NCI-H146 (cell line): ENCODE results near the gene PAK1.
"Not testable (repeated sequence)": the region's sequence is repeated elsewhere in the genome, so short reads cannot be mapped to it uniquely, and the experiment has no call there.

ENCODE experiments used
- DNase-seq: peaks from one replicate; lab custom pipeline; 2025; lab: John Stamatoyannopoulos, UW

The PAK1 gene

DNA sequence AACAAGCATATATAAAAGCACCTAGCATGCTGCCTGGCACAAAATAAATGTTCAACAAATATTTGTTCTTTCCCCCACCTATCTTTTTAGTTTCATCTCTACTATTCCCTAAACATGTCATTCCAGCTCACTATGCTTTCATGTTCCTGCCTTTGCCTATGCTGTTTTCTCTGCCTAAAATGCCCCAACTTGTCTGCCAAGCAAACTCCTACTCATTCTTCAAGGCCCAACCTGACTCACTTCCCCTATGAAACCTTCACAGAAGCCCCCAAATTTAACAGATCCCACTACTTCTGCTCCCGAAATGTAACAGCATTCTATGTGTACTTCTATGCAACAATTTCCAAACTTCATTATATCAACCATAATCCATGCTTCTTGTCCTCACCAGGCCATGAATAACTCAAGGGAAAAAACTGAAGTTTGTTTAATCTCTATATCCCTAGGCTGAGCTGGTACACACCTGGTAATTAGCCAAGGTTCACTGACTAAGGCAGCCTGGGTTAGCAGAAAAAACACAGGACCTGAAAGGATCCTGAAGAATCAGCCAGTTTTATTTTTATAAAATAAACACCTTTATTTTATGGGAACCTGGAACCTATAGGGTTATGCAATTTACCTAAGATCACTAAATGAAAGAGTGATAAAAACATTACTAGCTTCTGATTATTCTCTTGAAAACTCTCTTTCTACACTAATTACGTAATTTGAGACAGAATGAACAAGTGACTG is 72.2 kb downstream of the PAK1 start:
- DNase-seq = peak; percentile 38

- no peak for DNase-seq
Measured at GRCh38 chr11:77400775-77401449, 73.0 kb downstream of the PAK1 start.

- DNase-seq = no peak
Measured at GRCh38 chr11:77400271-77400670, 73.6 kb downstream of the PAK1 start.

DNA sequence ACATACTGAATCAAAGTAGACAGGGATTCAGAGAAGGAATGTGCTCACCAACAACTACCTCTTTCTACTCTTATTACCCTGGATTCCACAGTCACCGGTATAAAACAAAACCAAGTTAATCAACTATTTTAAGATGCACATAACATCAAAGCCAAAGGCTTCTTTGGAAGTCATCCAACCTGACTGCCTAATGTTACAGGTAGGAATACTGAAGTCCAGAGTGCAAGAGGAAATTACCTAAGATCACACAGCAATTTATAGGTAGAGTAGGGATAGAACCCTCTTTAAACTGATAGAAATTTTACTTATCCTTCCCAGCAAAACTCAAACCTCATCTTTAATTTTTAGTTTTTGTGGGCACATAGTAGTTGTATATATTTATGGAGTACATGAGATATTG is 76.3 kb downstream of the PAK1 start:
- DNase-seq = no peak

DNA sequence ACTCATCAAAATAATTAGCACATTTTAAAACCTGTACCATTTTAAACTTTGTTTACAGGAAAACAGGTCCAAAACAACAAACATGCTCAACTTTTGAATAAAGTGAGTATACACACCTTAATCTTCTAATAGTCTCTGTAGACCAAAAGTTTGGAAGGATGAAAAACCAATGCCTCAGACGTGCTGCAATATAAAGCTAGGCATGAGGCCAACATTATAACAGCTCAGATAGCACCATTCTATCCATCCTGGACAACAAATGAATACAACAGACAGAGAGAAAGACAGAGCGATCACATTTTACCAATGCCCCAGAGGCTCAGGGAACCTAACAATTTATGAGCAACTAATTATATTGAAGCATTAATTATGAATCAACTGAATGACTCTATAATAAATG is 77.0 kb downstream of the PAK1 start:
- DNase-seq = no peak

DNA sequence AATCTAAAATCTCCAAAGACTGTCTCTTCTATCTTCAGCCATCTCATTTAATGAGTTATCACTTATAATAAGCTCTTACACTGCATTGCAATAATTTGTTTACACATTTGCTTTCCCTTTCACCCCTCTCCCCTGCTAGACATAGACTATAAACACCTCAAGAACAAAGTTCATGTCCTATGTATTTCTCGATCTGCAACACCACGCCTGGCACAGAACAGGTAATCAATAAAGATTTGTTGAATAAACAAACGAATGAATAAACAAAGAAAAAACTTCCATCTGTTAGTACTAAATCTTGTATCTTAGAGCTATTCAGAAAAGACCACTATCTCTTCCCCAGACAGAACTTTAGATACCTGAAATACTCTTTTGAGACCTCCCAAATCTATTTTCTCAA is 77.6 kb downstream of the PAK1 start:
- no peak for DNase-seq

GRCh38 chr11:77395460-77396173 is 78.3 kb downstream of the PAK1 start:
- DNase-seq = no peak

GRCh38 chr11:77392842-77393241 is 81.1 kb downstream of the PAK1 start:
- no peak for DNase-seq

GRCh38 chr11:77387701-77388100 is 86.2 kb downstream of the PAK1 start:
- no peak for DNase-seq

- DNase-seq = no peak
Measured at GRCh38 chr11:77386178-77386577, 87.7 kb downstream of the PAK1 start.

- DNase-seq = not testable (repeated sequence)
Measured at GRCh38 chr11:77385255-77385771, 88.6 kb downstream of the PAK1 start.

DNA sequence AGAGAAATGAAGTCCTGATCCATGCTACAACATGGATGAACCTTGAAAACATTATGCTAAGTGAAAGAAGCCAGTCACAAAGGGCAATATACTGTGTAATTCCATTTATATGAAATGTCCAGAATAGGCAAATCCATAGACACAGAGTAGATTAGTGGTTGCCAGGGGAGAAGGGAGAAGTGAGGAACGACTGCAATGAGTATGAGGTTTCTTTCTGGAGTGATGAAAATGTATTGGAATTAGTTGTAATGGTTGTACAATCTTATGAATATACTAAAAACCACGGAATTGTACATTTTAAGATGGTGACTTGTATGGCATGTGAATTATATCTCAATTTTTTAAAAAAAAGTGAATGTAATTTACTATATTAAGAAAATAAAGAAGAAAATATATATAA is 89.3 kb downstream of the PAK1 start:
- DNase-seq = no peak

- not testable (repeated sequence) for DNase-seq
Measured at GRCh38 chr11:77383349-77383748, 90.5 kb downstream of the PAK1 start.

GRCh38 chr11:77381729-77382665 is 91.9 kb downstream of the PAK1 start:
- no peak for DNase-seq

DNA sequence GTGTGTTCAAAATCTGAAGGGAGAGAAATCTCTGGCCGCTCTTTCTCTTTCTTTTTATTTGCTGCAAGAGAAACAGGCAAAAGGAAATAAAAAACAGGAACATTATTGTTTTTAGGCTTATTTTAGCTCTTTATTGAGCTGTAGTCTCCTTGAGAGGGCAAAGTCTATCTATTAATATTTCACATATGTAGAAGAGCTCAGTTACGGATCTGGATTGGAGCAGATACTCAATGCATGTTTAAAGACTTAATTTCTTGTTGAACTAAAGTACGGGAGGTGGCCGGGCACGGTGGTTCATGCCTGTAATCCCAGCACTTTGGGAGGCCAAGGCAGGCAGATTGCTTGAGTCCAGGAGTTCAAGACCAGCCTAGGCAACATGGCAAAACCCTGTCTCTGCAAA is 94.0 kb downstream of the PAK1 start:
- DNase-seq = no peak

DNA sequence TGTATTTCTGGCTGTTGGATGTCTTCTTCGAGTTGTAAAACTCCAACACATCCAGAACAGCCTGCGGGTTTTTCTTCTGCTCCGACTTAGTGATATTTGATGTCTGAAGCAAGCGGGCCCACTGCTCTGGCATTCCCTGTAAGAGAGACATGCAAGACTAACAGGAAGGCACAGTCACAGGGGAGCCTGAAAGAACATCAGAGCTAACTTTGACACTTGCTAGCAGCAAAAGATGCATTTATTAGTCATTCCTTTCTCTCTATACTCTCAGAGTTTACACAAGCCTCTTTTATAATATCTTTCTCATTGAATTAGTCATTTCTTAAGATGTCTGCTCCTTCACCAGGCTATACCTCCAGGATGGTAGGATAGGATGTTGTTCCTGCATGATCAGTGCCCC is 94.6 kb downstream of the PAK1 start:
- DNase-seq = no peak

- no peak for DNase-seq
Measured at GRCh38 chr11:77377734-77378133, 96.2 kb downstream of the PAK1 start.

- DNase-seq = no peak
Measured at GRCh38 chr11:77375107-77375506, 98.8 kb downstream of the PAK1 start.

DNA sequence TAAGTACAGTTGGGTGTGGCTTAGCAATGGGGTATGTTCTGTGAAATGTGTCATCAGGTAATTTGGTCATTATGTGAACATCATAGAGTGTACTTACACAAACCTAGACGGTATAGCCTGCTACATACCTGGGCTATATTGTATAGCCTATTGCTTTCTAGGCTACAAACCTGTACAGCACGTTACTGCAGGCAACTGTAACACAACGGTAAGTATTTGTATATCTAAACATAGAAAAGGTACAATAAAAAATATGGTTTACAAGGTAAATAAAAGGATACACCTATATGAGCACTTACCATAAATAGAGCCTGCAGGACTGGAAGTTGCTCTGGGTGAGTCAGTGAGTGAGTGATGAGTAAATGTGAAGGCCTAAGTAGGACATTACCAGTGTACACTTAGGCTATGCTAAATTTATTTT is 99.3 kb downstream of the PAK1 start:
- no peak for DNase-seq

GRCh38 chr11:77374108-77374507 is 99.8 kb downstream of the PAK1 start:
- no peak for DNase-seq

GRCh38 chr11:77372726-77373125 is 101.2 kb downstream of the PAK1 start:
- DNase-seq = no peak

DNA sequence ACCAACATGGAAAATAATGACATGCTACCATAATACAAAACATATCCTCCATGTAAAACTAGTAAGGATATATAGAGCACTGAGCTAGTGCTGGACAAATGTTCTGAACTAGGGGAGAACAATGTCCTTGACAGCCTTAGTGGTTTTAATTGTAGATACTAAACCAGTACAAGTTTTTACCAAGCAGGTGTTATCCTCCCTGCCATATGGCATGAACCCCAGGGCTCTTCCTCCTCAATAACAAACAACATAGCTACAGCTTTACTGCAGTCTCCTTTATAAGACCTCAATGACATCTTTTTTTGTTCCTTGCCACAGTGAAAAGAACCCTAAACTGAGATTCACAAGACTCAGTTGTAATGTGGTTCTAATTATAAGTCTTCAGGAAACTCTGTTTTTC is 102.2 kb downstream of the PAK1 start:
- DNase-seq = no peak
